ENCODE results near the gene ZNF511. TPM values are rescaled to one million over a fixed set of nuclear protein-coding genes. Genes with fewer than 3 reads are reported as not detected.

The ZNF511 gene
- total and polyA plus RNA-seq, 4 donors: 13.7 to 31.8 (median 24.2) TPM

- peak overlapping the region; percentile 85 to 94 (median 88) for H3K4me3 ChIP-seq (ENCODE audit: low read depth in 1 of 3, low read length in 3 of 3)
- no peaks in the 10 kb centered on the region for H3K9me3 ChIP-seq (ENCODE audit: control insufficient read depth in 4 of 4, low read length in 3 of 4)
- peak in 1 of 2 donors; percentile 63 for TF ChIP-seq GABPA (IDR thresholded peaks at IDR 0.05 in 1 of 2, conservative IDR thresholded peaks at IDR 0.05 in 1 of 2)
- TF ChIP-seq TAF1 (conservative IDR thresholded peaks at IDR 0.05): no peak
- peaks cover 0 to 21% (median 10%) of the 10 kb centered on the region in 4 donors for H3K36me3 ChIP-seq (ENCODE audit: control insufficient read depth in 4 of 4, insufficient read depth in 3 of 4, low read depth in 1 of 4, low read length in 3 of 4)
- peak overlapping the region; percentile 91 to 98 for H3K27ac ChIP-seq (ENCODE audit: low read depth in 1 of 2, low read length in 2 of 2)
- peak overlapping the region; percentile 45 to 62 for H3K9ac ChIP-seq (ENCODE audit: low read depth in 1 of 2, low read length in 2 of 2)
- H3K27me3 ChIP-seq (ENCODE audit: control insufficient read depth in 4 of 4, insufficient read depth in 4 of 4, low read length in 3 of 4): no peaks in the 10 kb centered on the region
- 12% methylated on average over 46 of the region's 46 CpGs for WGBS
- H3K4me1 ChIP-seq (ENCODE audit: control insufficient read depth in 4 of 4, insufficient read depth in 4 of 4, low read length in 3 of 4): peaks cover 2 to 41% (median 29%) of the 10 kb centered on the region in 4 donors
- DNase-seq (ENCODE audit: low spot score): peak; percentile 99
Observed at GRCh38 chr10:133309100-133309719, 496 bp downstream of the ZNF511 start.

GRCh38 chr10:133309720-133310398, 1.1 kb downstream of the ZNF511 start:
- Histone ChIP-seq H3K4me3 (ENCODE audit: low read depth in 1 of 3, low read length in 3 of 3) (peak overlapping the region in 2 of 3 donors; percentile 50 to 88), H3K27me3 (ENCODE audit: control insufficient read depth in 4 of 4, insufficient read depth in 4 of 4, low read length in 3 of 4) (no peaks in the 10 kb centered on the region), H3K27ac (ENCODE audit: low read depth in 1 of 2, low read length in 2 of 2) (peak overlapping the region; percentile 91 to 98), H3K9ac (ENCODE audit: low read depth in 1 of 2, low read length in 2 of 2) (no peak overlapping the region), H3K36me3 (ENCODE audit: control insufficient read depth in 4 of 4, insufficient read depth in 3 of 4, low read depth in 1 of 4, low read length in 3 of 4) (peaks cover 0 to 21% (median 10%) of the 10 kb centered on the region in 4 donors), H3K4me1 (ENCODE audit: control insufficient read depth in 4 of 4, insufficient read depth in 4 of 4, low read length in 3 of 4) (peaks cover 2 to 40% (median 28%) of the 10 kb centered on the region in 4 donors), H3K9me3 (ENCODE audit: control insufficient read depth in 4 of 4, low read length in 3 of 4) (no peaks in the 10 kb centered on the region)
- WGBS: 58% methylated on average over 33 of the region's 33 CpGs
- DNase-seq (ENCODE audit: low spot score): no peak
- TF ChIP-seq EGR1 (IDR thresholded peaks at IDR 0.05; ENCODE audit: low read depth in 2 of 2) (no peak), MAX (IDR thresholded peaks at IDR 0.05) (no peak), HNF4A (conservative IDR thresholded peaks at IDR 0.05) (peak in 1 of 2 donors; percentile 68), REST (IDR thresholded peaks at IDR 0.05) (no peak), JUND (IDR thresholded peaks at IDR 0.05) (no peak)

GRCh38 chr10:133310399-133310755, 1.7 kb downstream of the ZNF511 start:
- Histone ChIP-seq H3K4me1 (ENCODE audit: control insufficient read depth in 4 of 4, insufficient read depth in 4 of 4, low read length in 3 of 4) (peaks cover 2 to 36% (median 27%) of the 10 kb centered on the region in 4 donors), H3K9me3 (ENCODE audit: control insufficient read depth in 4 of 4, low read length in 3 of 4) (no peaks in the 10 kb centered on the region), H3K27ac (ENCODE audit: low read depth in 1 of 2, low read length in 2 of 2) (peak overlapping the region; percentile 91 to 98), H3K36me3 (ENCODE audit: control insufficient read depth in 4 of 4, insufficient read depth in 3 of 4, low read depth in 1 of 4, low read length in 3 of 4) (peaks cover 0 to 21% (median 10%) of the 10 kb centered on the region in 4 donors), H3K4me3 (ENCODE audit: low read depth in 1 of 3, low read length in 3 of 3) (no peak overlapping the region), H3K9ac (ENCODE audit: low read depth in 1 of 2, low read length in 2 of 2) (no peak overlapping the region), H3K27me3 (ENCODE audit: control insufficient read depth in 4 of 4, insufficient read depth in 4 of 4, low read length in 3 of 4) (no peaks in the 10 kb centered on the region)
- no peak for DNase-seq (ENCODE audit: low spot score)
- whole genome bisulfite sequencing: 96% methylated on average over 16 of the region's 16 CpGs
- TF ChIP-seq NR2F2 (IDR thresholded peaks at IDR 0.05) (no peak), CTCF (IDR thresholded peaks at IDR 0.05; ENCODE audit: low read depth, low read length, missing input control) (no peak), RXRA (IDR thresholded peaks at IDR 0.05) (no peak), JUND (IDR thresholded peaks at IDR 0.05) (no peak), GABPA (IDR thresholded peaks at IDR 0.05 in 1 of 2, conservative IDR thresholded peaks at IDR 0.05 in 1 of 2) (no peak), RAD21 (IDR thresholded peaks at IDR 0.05) (no peak), HNF4G (IDR thresholded peaks at IDR 0.05) (no peak), MAX (IDR thresholded peaks at IDR 0.05) (no peak), FOXA2 (IDR thresholded peaks at IDR 0.05) (no peak), EGR1 (IDR thresholded peaks at IDR 0.05; ENCODE audit: low read depth in 2 of 2) (no peak), FOXA1 (IDR thresholded peaks at IDR 0.05) (no peak), YY1 (IDR thresholded peaks at IDR 0.05) (no peak), TAF1 (conservative IDR thresholded peaks at IDR 0.05) (no peak), SP1 (IDR thresholded peaks at IDR 0.05) (no peak), ATF3 (IDR thresholded peaks at IDR 0.05) (no peak)
